HG02938 (cell line): ENCODE data around the gene INO80C.
"Not testable (repeated sequence)": the region's sequence is repeated elsewhere in the genome, so short reads cannot be mapped to it uniquely, and the experiment has no call there.

ENCODE experiments used
- ATAC-seq: cut with Tn5 transposase; IDR thresholded peaks from one replicate; pipeline ENCODE4 v1.9.1; 2021; ENCODE audit warnings: mild to moderate bottlenecking, moderate library complexity; ENCODE audit not compliant: unreplicated experiment

Gene INO80C

GRCh38 chr18:35463827-35464226 is 33.9 kb downstream of the INO80C start:
- ATAC-seq = no peak

GRCh38 chr18:35463050-35463449 is 34.7 kb downstream of the INO80C start:
- no peak for ATAC-seq

GRCh38 chr18:35460736-35461161 is 37.0 kb downstream of the INO80C start:
- ATAC-seq = no peak

- ATAC-seq = no peak
These were observed 37.8 kb downstream of the INO80C start for GRCh38 chr18:35459997-35460396.

- no peak for ATAC-seq
These were observed 38.9 kb downstream of the INO80C start for GRCh38 chr18:35458677-35459441.

- ATAC-seq = no peak
These were observed 39.5 kb downstream of the INO80C start for GRCh38 chr18:35458271-35458670.

GRCh38 chr18:35457140-35457704 is 40.5 kb downstream of the INO80C start:
- ATAC-seq = no peak

- no peak for ATAC-seq
These were observed 41.6 kb downstream of the INO80C start for GRCh38 chr18:35455926-35456763.

GRCh38 chr18:35454803-35455202 is 43.0 kb downstream of the INO80C start:
- ATAC-seq = no peak

- not testable (repeated sequence) for ATAC-seq
These were observed 44.7 kb downstream of the INO80C start for GRCh38 chr18:35453065-35453464.

- ATAC-seq = no peak
These were observed 45.8 kb downstream of the INO80C start for GRCh38 chr18:35451916-35452315.

- ATAC-seq = no peak
These were observed 46.7 kb downstream of the INO80C start for GRCh38 chr18:35451032-35451431.

- no peak for ATAC-seq
These were observed 53.1 kb downstream of the INO80C start for GRCh38 chr18:35444636-35445035.

GRCh38 chr18:35443847-35444246 is 53.9 kb downstream of the INO80C start:
- no peak for ATAC-seq

- ATAC-seq = no peak
These were observed 54.3 kb downstream of the INO80C start for GRCh38 chr18:35443434-35443833.

GRCh38 chr18:35442701-35443100 is 55.1 kb downstream of the INO80C start:
- ATAC-seq = no peak

GRCh38 chr18:35441857-35442595 is 55.7 kb downstream of the INO80C start:
- no peak for ATAC-seq

- no peak for ATAC-seq
These were observed 59.1 kb downstream of the INO80C start for GRCh38 chr18:35438480-35439234.

GRCh38 chr18:35437836-35438235 is 59.9 kb downstream of the INO80C start:
- no peak for ATAC-seq

- ATAC-seq = no peak
These were observed 61.6 kb downstream of the INO80C start for GRCh38 chr18:35436076-35436649.
